HEK293T (cell line): ENCODE results near the gene ARHGAP28.

Experiments used
- ARNT ChIP-seq: fragments of 450-650 bp; IDR thresholded peaks from 2 replicates; pipeline ENCODE4 v1.6.1; 2017; ENCODE audit warnings: mild to moderate bottlenecking
- ELF4 ChIP-seq: fragments of 450-650 bp; IDR thresholded peaks from 2 replicates; pipeline ENCODE4 v1.6.1; 2017; ENCODE audit warnings: antibody characterized with exemption
- FOXK2 ChIP-seq: fragments of 450-650 bp; IDR thresholded peaks from 2 replicates; pipeline ENCODE4 v1.6.1; 2016; ENCODE audit warnings: mild to moderate bottlenecking
- NFRKB ChIP-seq: fragments of 450-650 bp; IDR thresholded peaks from 2 replicates; pipeline ENCODE4 v1.6.1; 2016; ENCODE audit warnings: mild to moderate bottlenecking, moderate library complexity
- PKNOX1 ChIP-seq: fragments of 450-650 bp; IDR thresholded peaks from 2 replicates; pipeline ENCODE4 v1.6.1; 2016
- SP1 ChIP-seq: fragments of 450-650 bp; IDR thresholded peaks from 2 replicates; pipeline ENCODE4 v1.6.1; 2017
- SUZ12 ChIP-seq: fragments of 450-650 bp; IDR thresholded peaks from 2 replicates; pipeline ENCODE4 v1.6.1; 2016; ENCODE audit warnings: mild to moderate bottlenecking

GRCh38 chr18:6750411-6750810 is 20.9 kb downstream of the ARHGAP28 start:
- no peak for TF ChIP-seq SUZ12
- TF ChIP-seq FOXK2: no peak
- TF ChIP-seq ARNT: no peak
- TF ChIP-seq NFRKB: no peak
- no peak for TF ChIP-seq SP1
- TF ChIP-seq ELF4: no peak
- no peak for TF ChIP-seq PKNOX1
